ENCODE data around the gene DYNC2H1. TPM values are rescaled to one million over a fixed set of nuclear protein-coding genes. Genes with fewer than 3 reads are reported as not detected.
"Not testable (repeated sequence)": the region's sequence is repeated elsewhere in the genome, so short reads cannot be mapped to it uniquely, and the experiment has no call there.

DYNC2H1 gene
- total RNA-seq, 1 donor from 2014 or later: 18.6 TPM

- no peak for DNase-seq (ENCODE audit: low spot score, unreplicated experiment)
- Mint-ChIP-seq H3K36me3 (ENCODE audit: insufficient read depth) (no peaks in the 10 kb centered on the region), H3K4me1 (ENCODE audit: low read depth) (no peaks in the 10 kb centered on the region), H3K4me3 (ENCODE audit: low read depth) (no peak overlapping the region), H3K9me3 (ENCODE audit: low read depth) (no peaks in the 10 kb centered on the region), H3K27me3 (no peaks in the 10 kb centered on the region), H3K27ac (no peak overlapping the region)
- no peak for TF ChIP-seq CTCF (IDR thresholded peaks at IDR 0.05; ENCODE audit: unreplicated experiment)
Observed at GRCh38 chr11:103125462-103125861, 16.2 kb downstream of the DYNC2H1 start.

- not testable (repeated sequence) for DNase-seq (ENCODE audit: low spot score, unreplicated experiment); H3K4me3 Mint-ChIP-seq (ENCODE audit: low read depth); H3K27ac Mint-ChIP-seq; H3K27me3 Mint-ChIP-seq; H3K4me1 Mint-ChIP-seq (ENCODE audit: low read depth)
- Mint-ChIP-seq H3K36me3 (ENCODE audit: insufficient read depth) (peaks cover 20% of the 10 kb centered on the region), H3K9me3 (ENCODE audit: low read depth) (peaks cover 13% of the 10 kb centered on the region)
Observed at GRCh38 chr11:103141986-103142385, 32.8 kb downstream of the DYNC2H1 start.

GRCh38 chr11:103147627-103148026, 38.4 kb downstream of the DYNC2H1 start:
- no peaks in the 10 kb centered on the region for H3K27me3 Mint-ChIP-seq
- no peak for TF ChIP-seq CTCF (IDR thresholded peaks at IDR 0.05; ENCODE audit: unreplicated experiment)
- no peak overlapping the region for H3K4me3 Mint-ChIP-seq (ENCODE audit: low read depth)
- H3K36me3 Mint-ChIP-seq (ENCODE audit: insufficient read depth): no peaks in the 10 kb centered on the region
- H3K9me3 Mint-ChIP-seq (ENCODE audit: low read depth): no peaks in the 10 kb centered on the region
- H3K4me1 Mint-ChIP-seq (ENCODE audit: low read depth): no peaks in the 10 kb centered on the region
- no peak for DNase-seq (ENCODE audit: low spot score, unreplicated experiment)
- no peak overlapping the region for H3K27ac Mint-ChIP-seq

DNA sequence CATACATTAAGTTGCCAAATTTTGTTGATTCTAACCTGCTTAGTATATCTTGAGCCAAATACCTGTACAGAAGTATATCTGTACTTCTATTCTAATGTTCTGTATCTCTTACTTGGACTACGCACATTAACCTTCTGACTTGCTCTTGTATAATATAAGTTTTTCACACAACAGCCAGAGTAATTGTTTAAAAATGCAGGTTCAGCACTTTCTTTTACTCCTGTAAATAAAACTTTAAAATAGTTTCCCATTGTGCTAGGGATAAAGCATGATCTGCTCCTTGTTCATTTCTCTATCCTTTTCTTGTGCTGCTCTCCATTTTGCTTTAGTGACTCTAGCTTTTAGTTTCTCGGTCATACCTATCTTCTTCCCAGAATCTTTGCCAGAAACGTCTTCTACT, 48.3 kb downstream of the DYNC2H1 start:
- Mint-ChIP-seq H3K9me3 (ENCODE audit: low read depth) (no peaks in the 10 kb centered on the region), H3K4me1 (ENCODE audit: low read depth) (no peaks in the 10 kb centered on the region), H3K27me3 (no peaks in the 10 kb centered on the region), H3K27ac (no peak overlapping the region), H3K36me3 (ENCODE audit: insufficient read depth) (peaks cover 8% of the 10 kb centered on the region), H3K4me3 (ENCODE audit: low read depth) (no peak overlapping the region)
- DNase-seq (ENCODE audit: low spot score, unreplicated experiment): no peak
- no peak for TF ChIP-seq CTCF (IDR thresholded peaks at IDR 0.05; ENCODE audit: unreplicated experiment)

DNA sequence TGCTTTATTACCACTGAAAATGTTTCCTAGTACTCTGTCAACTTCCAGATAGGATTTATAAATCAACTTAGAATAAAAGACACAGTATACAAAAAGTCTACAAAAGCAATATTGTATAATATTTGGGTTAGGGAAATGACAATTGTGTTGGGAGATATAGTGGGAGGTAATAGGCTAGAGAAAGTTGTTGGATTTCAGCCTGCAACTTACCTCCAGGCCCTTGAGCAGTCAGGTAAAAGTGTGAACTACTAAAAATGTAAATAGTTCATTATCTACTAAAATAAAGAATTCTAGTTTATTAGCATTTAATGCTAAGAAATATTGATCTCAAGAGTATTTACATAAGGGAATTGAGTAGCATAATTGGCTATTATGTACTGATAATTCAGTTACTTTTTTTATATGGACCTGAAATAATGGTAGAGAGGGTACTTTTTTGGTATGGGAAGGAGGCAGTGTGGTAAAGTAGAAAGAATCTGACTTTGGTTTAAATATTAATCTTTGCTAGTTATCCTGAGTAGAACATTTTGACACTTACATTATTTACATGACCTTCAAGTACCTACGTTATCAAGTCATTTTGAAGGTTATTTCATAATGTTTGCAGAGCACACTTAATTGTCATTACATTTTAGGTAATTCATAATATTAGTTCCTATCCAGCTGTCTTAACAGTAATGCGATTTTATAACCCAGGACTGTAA, 55.0 kb downstream of the DYNC2H1 start:
- Mint-ChIP-seq H3K27ac (no peak overlapping the region), H3K27me3 (no peaks in the 10 kb centered on the region), H3K4me1 (ENCODE audit: low read depth) (peaks cover 5% of the 10 kb centered on the region), H3K36me3 (ENCODE audit: insufficient read depth) (peaks cover 1% of the 10 kb centered on the region), H3K4me3 (ENCODE audit: low read depth) (no peak overlapping the region), H3K9me3 (ENCODE audit: low read depth) (no peaks in the 10 kb centered on the region)
- DNase-seq (ENCODE audit: low spot score, unreplicated experiment): no peak
- no peak for TF ChIP-seq CTCF (IDR thresholded peaks at IDR 0.05; ENCODE audit: unreplicated experiment)

DNA sequence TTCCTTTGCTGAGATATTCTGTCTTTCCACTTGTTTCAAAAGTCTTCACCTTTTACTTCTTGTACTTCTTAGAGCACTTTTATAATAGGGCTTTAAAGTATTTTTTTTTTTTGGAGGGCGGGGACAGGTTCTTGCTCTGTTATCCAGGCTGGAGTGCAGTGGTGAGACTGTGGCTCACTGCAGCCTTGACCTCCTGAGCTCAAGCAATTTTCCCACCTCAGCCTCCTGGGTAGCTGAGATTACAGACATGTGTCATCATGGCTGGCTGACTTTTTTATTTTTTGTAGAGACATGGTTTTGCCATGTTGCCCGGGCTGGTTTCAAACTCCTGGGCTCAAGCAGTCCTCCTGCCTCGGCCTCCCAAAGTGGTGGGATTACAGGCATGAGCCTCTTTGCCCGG, 57.9 kb downstream of the DYNC2H1 start:
- H3K27ac Mint-ChIP-seq: no peak overlapping the region
- peaks cover 5% of the 10 kb centered on the region for H3K4me1 Mint-ChIP-seq (ENCODE audit: low read depth)
- H3K36me3 Mint-ChIP-seq (ENCODE audit: insufficient read depth): no peaks in the 10 kb centered on the region
- no peaks in the 10 kb centered on the region for H3K9me3 Mint-ChIP-seq (ENCODE audit: low read depth)
- TF ChIP-seq CTCF (IDR thresholded peaks at IDR 0.05; ENCODE audit: unreplicated experiment): no peak
- DNase-seq (ENCODE audit: low spot score, unreplicated experiment): no peak
- H3K4me3 Mint-ChIP-seq (ENCODE audit: low read depth): no peak overlapping the region
- H3K27me3 Mint-ChIP-seq: no peaks in the 10 kb centered on the region

Measured in progenitor cell of endocrine pancreas (in vitro differentiated cells).